Neural cell (in vitro differentiated cells): ENCODE data around the gene EPC1. TPM values are rescaled to one million over a fixed set of nuclear protein-coding genes. Genes with fewer than 3 reads are reported as not detected.

Experiments used
- H2AFZ ChIP-seq: fragments of 200-600, 300-800 bp; sonication (generic), shearing (Covaris generic); 2 replicates; pipeline ENCODE4 v1.6.0; 2014; ENCODE audit warnings: low read depth, mild to moderate bottlenecking, antibody characterized with exemption, low read length, moderate library complexity
- H3F3A ChIP-seq: fragments of 200-600 bp; shearing (Covaris generic); 2 replicates; pipeline ENCODE4 v1.6.1; 2016; ENCODE audit warnings: mild to moderate bottlenecking, moderate library complexity, mixed read lengths, antibody characterized with exemption, low read length; ENCODE audit not compliant: insufficient read depth, poor library complexity, severe bottlenecking
- H3K27ac ChIP-seq: fragments of 200-600, 300-800 bp; sonication (generic), shearing (Covaris generic); 2 replicates; pipeline ENCODE4 v1.5.1; 2014; ENCODE audit warnings: mild to moderate bottlenecking, low read length, moderate library complexity
- H3K27me3 ChIP-seq: fragments of 300-800, 200-600 bp; sonication (generic), shearing (Covaris generic); 2 replicates; pipeline ENCODE4 v1.6.0; 2014; ENCODE audit warnings: mild to moderate bottlenecking, low read depth, low read length, moderate library complexity; ENCODE audit not compliant: insufficient read depth
- H3K36me3 ChIP-seq: fragments of 300-800, 200-600 bp; sonication (generic), shearing (Covaris generic); 2 replicates; pipeline ENCODE4 v1.5.1; 2014; ENCODE audit warnings: mild to moderate bottlenecking, antibody characterized with exemption, low read length, moderate library complexity; ENCODE audit not compliant: insufficient read depth
- H3K4me2 ChIP-seq: fragments of 300-800, 200-600 bp; sonication (generic), shearing (Covaris generic); 2 replicates; pipeline ENCODE4 v1.6.0; 2014; ENCODE audit warnings: mild to moderate bottlenecking, low read length
- H3K4me3 ChIP-seq: fragments of 300-800, 200-600 bp; sonication (generic), shearing (Covaris generic); 2 replicates; pipeline ENCODE4 v1.5.1; 2014; ENCODE audit warnings: mild to moderate bottlenecking, low read length, moderate library complexity
- H3K79me2 ChIP-seq: fragments of 200-600 bp; shearing (Covaris generic); replicated peaks from 2 replicates; pipeline ENCODE4 v1.6.0; 2014; ENCODE audit warnings: mild to moderate bottlenecking, low read length, moderate library complexity; ENCODE audit not compliant: insufficient read depth
- H3K9ac ChIP-seq: fragments of 300-800, 200-600 bp; sonication (generic), shearing (Covaris generic); 2 replicates; pipeline ENCODE4 v1.6.1; 2016; ENCODE audit warnings: mild to moderate bottlenecking, low read length, mixed read lengths
- H3K9me2 ChIP-seq: fragments of 200-600 bp; shearing (Covaris generic); 2 replicates; pipeline ENCODE4 v1.6.1; 2016; ENCODE audit warnings: mild to moderate bottlenecking, low read length, mixed read lengths; ENCODE audit not compliant: insufficient read depth
- H3K9me3 ChIP-seq: fragments of 200-600, 300-800 bp; sonication (generic), shearing (Covaris generic); 2 replicates; pipeline ENCODE4 v1.6.1; 2016; ENCODE audit warnings: mild to moderate bottlenecking, mixed run types, low read length, moderate library complexity, mixed read lengths
- H4K20me1 ChIP-seq: fragments of 200-600 bp; shearing (Covaris generic); 2 replicates; pipeline ENCODE4 v1.6.1; 2016; ENCODE audit warnings: mild to moderate bottlenecking, mixed run types; ENCODE audit not compliant: insufficient read depth
- EP300 ChIP-seq: fragments of 450-650 bp; conservative IDR thresholded peaks from 2 replicates; pipeline ENCODE4 v1.6.1; 2014; ENCODE audit warnings: antibody characterized with exemption, mild to moderate bottlenecking, moderate library complexity; ENCODE audit not compliant: poor library complexity, severe bottlenecking
- EZH2 ChIP-seq: fragments of 200-600, 300-800 bp; shearing (Covaris generic), sonication (generic); IDR thresholded peaks from 2 replicates; pipeline ENCODE4 v1.6.1; 2014; ENCODE audit warnings: antibody characterized with exemption, low read length, borderline replicate concordance, mild to moderate bottlenecking; ENCODE audit not compliant: insufficient read depth, poor library complexity, severe bottlenecking
- POLR2AphosphoS5 ChIP-seq: IDR thresholded peaks from 2 replicates; pipeline ENCODE4 v1.6.1; 2012
- RAD21 ChIP-seq: fragments of 450-650 bp; conservative IDR thresholded peaks from 2 replicates; pipeline ENCODE4 v1.6.1; 2014; ENCODE audit warnings: antibody characterized with exemption, mild to moderate bottlenecking, moderate library complexity
- SMC3 ChIP-seq: fragments of 450-650 bp; conservative IDR thresholded peaks from 2 replicates; pipeline ENCODE4 v1.6.1; 2014; ENCODE audit warnings: antibody characterized with exemption, mild to moderate bottlenecking, moderate library complexity; ENCODE audit not compliant: poor library complexity
- TAF1 ChIP-seq: IDR thresholded peaks from 2 replicates; pipeline ENCODE4 v1.6.1; 2012; ENCODE audit warnings: low read depth
- polyA plus RNA-seq: library from polyadenylated mRNA; depleted of rRNA; stranded (reverse); fragments of >200 nt; gene quantifications from 2 replicates; pipeline ENCODE4 v1.2.3, GENCODE V29; 2014
- TF ChIP-seq, protein P1 (sequence below): fragments of 450-650 bp; IDR thresholded peaks from 2 replicates; pipeline ENCODE4 v1.5.1; 2014; ENCODE audit warnings: antibody characterized with exemption, mild to moderate bottlenecking, moderate library complexity; ENCODE audit not compliant: poor library complexity, severe bottlenecking
- TF ChIP-seq, protein P2 (sequence below): IDR thresholded peaks from 2 replicates; pipeline ENCODE4 v1.6.1; 2012; ENCODE audit warnings: borderline replicate concordance

EPC1 gene
- polyA plus RNA-seq, 1 donor from 2014 or later, result 137 TPM

DNA sequence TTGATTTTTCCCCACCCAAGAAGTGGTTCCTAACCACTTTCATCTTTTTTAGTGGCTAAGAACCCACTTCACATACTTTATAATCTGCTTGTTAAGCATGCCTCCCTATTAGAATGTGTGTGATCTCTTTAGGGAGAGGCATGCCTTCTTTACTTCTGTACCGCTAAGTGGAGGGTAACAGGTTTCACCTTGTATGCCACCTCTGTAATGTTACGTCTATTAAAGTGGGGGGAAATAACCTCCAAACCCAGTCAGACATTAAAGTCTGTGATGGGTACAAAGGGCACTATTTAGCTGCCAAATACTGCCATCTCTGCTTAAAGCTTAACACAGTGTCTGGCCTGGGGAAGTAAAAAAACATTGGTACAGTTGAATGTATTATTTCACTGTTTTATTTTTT is 51.9 kb downstream of the EPC1 start:
- peaks cover 3% of the 10 kb centered on the region for H3F3A ChIP-seq
- no peaks in the 10 kb centered on the region for H3K9me2 ChIP-seq
- TF ChIP-seq EP300, result no peak
- no peaks in the 10 kb centered on the region for H3K27me3 ChIP-seq
- H3K9me3 ChIP-seq, result no peaks in the 10 kb centered on the region
- H3K79me2 ChIP-seq, result peaks cover 63% of the 10 kb centered on the region
- H2AFZ ChIP-seq, result no peak overlapping the region
- no peak overlapping the region for H3K4me2 ChIP-seq
- H3K9ac ChIP-seq, result no peak overlapping the region
- peaks cover 10% of the 10 kb centered on the region for H4K20me1 ChIP-seq
- H3K36me3 ChIP-seq, result no peaks in the 10 kb centered on the region
- no peak overlapping the region for H3K27ac ChIP-seq
- H3K4me3 ChIP-seq, result no peak overlapping the region

DNA sequence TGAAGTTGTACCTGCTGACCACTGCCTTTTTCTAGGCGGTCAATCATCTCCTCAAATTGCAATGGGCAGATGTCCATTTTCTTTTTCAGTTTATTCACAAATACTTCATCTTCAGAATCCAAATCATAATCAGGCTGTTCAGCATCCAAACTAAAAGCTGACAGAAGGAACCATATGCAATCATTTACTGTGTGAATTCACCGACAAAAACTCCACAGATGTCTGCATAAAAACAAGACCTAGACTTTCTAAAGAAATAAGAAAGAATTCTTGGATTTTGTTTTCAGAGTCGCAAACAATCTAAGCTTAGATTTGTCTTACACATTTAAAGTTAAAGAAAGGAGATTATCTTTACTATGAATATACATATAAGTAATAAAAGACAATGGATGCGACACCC is 53.4 kb downstream of the EPC1 start:
- H3K79me2 ChIP-seq, result peaks cover 51% of the 10 kb centered on the region
- no peaks in the 10 kb centered on the region for H3K9me2 ChIP-seq
- no peaks in the 10 kb centered on the region for H3K9me3 ChIP-seq
- H2AFZ ChIP-seq, result no peak overlapping the region
- no peak overlapping the region for H3K9ac ChIP-seq
- peaks cover 10% of the 10 kb centered on the region for H4K20me1 ChIP-seq
- H3F3A ChIP-seq, result peaks cover 3% of the 10 kb centered on the region
- TF ChIP-seq EP300 (no peak), EZH2 (no peak), POLR2AphosphoS5 (no peak), SMC3 (no peak)
- TF ChIP-seq, protein P1, sequence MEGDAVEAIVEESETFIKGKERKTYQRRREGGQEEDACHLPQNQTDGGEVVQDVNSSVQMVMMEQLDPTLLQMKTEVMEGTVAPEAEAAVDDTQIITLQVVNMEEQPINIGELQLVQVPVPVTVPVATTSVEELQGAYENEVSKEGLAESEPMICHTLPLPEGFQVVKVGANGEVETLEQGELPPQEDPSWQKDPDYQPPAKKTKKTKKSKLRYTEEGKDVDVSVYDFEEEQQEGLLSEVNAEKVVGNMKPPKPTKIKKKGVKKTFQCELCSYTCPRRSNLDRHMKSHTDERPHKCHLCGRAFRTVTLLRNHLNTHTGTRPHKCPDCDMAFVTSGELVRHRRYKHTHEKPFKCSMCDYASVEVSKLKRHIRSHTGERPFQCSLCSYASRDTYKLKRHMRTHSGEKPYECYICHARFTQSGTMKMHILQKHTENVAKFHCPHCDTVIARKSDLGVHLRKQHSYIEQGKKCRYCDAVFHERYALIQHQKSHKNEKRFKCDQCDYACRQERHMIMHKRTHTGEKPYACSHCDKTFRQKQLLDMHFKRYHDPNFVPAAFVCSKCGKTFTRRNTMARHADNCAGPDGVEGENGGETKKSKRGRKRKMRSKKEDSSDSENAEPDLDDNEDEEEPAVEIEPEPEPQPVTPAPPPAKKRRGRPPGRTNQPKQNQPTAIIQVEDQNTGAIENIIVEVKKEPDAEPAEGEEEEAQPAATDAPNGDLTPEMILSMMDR, result no peak
- H3K4me2 ChIP-seq, result no peak overlapping the region
- H3K4me3 ChIP-seq, result no peak overlapping the region
- H3K36me3 ChIP-seq, result no peaks in the 10 kb centered on the region
- H3K27ac ChIP-seq, result no peak overlapping the region
- no peaks in the 10 kb centered on the region for H3K27me3 ChIP-seq

DNA sequence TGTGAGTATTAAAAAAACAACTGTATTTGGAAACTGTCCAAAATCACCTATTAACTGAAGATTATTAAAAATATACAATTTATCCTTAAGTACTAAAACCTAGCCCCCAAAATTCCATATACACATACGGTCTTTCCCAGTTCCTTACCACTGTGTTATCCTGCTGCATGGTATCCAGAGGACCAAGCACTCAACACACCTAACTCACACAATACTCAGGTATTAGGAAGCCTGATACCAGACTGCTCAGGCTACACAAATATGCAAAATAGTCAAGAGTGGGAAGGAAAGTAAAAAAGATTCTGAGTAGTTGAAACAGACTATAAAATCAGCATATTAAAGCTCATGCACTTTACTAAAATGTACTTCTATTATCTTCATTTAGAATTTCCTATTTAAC is 67.2 kb downstream of the EPC1 start:
- Histone ChIP-seq H3K9me2 (no peaks in the 10 kb centered on the region), H3K4me3 (no peak overlapping the region), H3K27ac (no peak overlapping the region), H3K79me2 (peaks cover 4% of the 10 kb centered on the region), H3K9me3 (no peaks in the 10 kb centered on the region), H3F3A (no peaks in the 10 kb centered on the region), H2AFZ (no peak overlapping the region), H3K27me3 (no peaks in the 10 kb centered on the region), H3K9ac (no peak overlapping the region), H3K4me2 (no peak overlapping the region), H3K36me3 (peaks cover 14% of the 10 kb centered on the region), H4K20me1 (no peaks in the 10 kb centered on the region)
- TF ChIP-seq RAD21 (no peak), SMC3 (no peak), POLR2AphosphoS5 (no peak), TAF1 (no peak), EP300 (no peak)
- TF ChIP-seq, protein P2, sequence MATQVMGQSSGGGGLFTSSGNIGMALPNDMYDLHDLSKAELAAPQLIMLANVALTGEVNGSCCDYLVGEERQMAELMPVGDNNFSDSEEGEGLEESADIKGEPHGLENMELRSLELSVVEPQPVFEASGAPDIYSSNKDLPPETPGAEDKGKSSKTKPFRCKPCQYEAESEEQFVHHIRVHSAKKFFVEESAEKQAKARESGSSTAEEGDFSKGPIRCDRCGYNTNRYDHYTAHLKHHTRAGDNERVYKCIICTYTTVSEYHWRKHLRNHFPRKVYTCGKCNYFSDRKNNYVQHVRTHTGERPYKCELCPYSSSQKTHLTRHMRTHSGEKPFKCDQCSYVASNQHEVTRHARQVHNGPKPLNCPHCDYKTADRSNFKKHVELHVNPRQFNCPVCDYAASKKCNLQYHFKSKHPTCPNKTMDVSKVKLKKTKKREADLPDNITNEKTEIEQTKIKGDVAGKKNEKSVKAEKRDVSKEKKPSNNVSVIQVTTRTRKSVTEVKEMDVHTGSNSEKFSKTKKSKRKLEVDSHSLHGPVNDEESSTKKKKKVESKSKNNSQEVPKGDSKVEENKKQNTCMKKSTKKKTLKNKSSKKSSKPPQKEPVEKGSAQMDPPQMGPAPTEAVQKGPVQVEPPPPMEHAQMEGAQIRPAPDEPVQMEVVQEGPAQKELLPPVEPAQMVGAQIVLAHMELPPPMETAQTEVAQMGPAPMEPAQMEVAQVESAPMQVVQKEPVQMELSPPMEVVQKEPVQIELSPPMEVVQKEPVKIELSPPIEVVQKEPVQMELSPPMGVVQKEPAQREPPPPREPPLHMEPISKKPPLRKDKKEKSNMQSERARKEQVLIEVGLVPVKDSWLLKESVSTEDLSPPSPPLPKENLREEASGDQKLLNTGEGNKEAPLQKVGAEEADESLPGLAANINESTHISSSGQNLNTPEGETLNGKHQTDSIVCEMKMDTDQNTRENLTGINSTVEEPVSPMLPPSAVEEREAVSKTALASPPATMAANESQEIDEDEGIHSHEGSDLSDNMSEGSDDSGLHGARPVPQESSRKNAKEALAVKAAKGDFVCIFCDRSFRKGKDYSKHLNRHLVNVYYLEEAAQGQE, result no peak
- TF ChIP-seq, protein P1, result no peak
